Lower leg skin (tissue), 4 donors: Measurements from ENCODE around the gene SH2B3. TPM values are rescaled to one million over a fixed set of nuclear protein-coding genes. Genes with fewer than 3 reads are reported as not detected.

Experiments used
- DNase-seq, 2 donors: peaks; one replicate each; pipeline ENCODE4 v3.0.0-alpha.2; 2019; ENCODE audit warnings: low spot score in 2 of 2
- H3K4me3 ChIP-seq: fragments of 200-600 bp; sonication (generic); 2 replicates; pipeline ENCODE4 v1.5.1; 2017; ENCODE audit warnings: mild to moderate bottlenecking, low read depth; ENCODE audit not compliant: poor library complexity, severe bottlenecking
- POLR2A ChIP-seq, 2 donors: fragments of 450-650 bp; IDR thresholded peaks; one replicate each; pipeline ENCODE4 v1.6.1; 2016 to 2017; ENCODE audit warnings: antibody characterized with exemption in 2 of 2, mild to moderate bottlenecking in 1 of 2, moderate library complexity in 1 of 2
- WGBS, 2 donors: methylation state at CpG; one replicate each; pipeline ENCODE4 v1.1.5; 2018; 5-methylcytosine and 5-hydroxymethylcytosine counted together
- intact Hi-C: fragments of 100-400 bp; cut with DNase I; formaldehyde crosslinking; loops from one replicate; pipeline ENCODE4 v1.15.0; 2023; ENCODE audit warnings: low total_unique reads
- total RNA-seq, 4 donors: library from RNA; depleted of rRNA; stranded (reverse); fragments of >200 nt; gene quantifications; one replicate each; pipeline ENCODE4 v1.1.0, GENCODE V29; 2016
- TF ChIP-seq, protein P1 (sequence below), 3 donors: fragments of 450-650 bp; IDR thresholded peaks; one replicate each; pipeline ENCODE4 v1.5.1; 2016; ENCODE audit warnings: antibody characterized with exemption in 3 of 3, mild to moderate bottlenecking in 3 of 3, moderate library complexity in 2 of 3

SH2B3 gene
- total RNA-seq, 4 donors from 2014 or later, result 6.5 to 16.1 (median 8.2) TPM

DNA sequence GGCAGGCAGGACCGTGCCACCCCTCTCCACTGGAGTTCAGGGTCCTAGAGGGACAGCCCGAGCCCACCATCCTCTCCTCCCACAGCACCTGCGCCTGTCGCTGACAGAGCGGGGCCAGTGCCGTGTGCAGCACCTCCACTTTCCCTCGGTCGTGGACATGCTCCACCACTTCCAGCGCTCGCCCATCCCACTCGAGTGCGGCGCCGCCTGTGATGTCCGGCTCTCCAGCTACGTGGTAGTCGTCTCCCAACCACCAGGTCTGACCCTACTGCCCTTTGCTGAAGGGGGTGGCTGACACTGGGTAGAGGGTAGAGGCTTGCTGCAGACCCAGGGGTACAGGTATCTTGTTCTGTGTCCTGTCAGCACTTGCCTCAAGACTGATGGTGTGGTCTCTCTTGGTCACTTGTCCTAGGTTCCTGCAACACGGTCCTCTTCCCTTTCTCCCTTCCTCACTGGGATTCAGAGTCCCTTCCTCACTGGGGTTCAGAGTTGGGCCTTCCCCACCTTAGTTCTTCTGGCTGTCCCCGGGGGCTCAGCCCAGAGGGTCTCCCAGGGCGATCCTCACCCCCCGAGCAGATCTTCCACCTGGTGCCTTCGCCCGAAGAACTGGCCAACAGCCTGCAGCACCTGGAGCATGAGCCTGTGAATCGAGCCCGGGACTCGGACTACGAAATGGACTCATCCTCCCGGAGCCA lies 42.0 kb downstream of the SH2B3 start:
- intact Hi-C loops, result loop anchor here (5.0 kb wide), 1 partner anchor 45 kb away; no protein-coding TSS in a partner anchor
- peak; percentile 11 to 83 for DNase-seq
- TF ChIP-seq, protein P1, sequence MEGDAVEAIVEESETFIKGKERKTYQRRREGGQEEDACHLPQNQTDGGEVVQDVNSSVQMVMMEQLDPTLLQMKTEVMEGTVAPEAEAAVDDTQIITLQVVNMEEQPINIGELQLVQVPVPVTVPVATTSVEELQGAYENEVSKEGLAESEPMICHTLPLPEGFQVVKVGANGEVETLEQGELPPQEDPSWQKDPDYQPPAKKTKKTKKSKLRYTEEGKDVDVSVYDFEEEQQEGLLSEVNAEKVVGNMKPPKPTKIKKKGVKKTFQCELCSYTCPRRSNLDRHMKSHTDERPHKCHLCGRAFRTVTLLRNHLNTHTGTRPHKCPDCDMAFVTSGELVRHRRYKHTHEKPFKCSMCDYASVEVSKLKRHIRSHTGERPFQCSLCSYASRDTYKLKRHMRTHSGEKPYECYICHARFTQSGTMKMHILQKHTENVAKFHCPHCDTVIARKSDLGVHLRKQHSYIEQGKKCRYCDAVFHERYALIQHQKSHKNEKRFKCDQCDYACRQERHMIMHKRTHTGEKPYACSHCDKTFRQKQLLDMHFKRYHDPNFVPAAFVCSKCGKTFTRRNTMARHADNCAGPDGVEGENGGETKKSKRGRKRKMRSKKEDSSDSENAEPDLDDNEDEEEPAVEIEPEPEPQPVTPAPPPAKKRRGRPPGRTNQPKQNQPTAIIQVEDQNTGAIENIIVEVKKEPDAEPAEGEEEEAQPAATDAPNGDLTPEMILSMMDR (IDR thresholded peaks at IDR 0.05), result no peak
- no peak for TF ChIP-seq POLR2A (IDR thresholded peaks at IDR 0.05)
- no peak overlapping the region for H3K4me3 ChIP-seq
- 88 to 91% methylated on average over 26 to 28 of the region's 28 CpGs for WGBS, 2 donors

DNA sequence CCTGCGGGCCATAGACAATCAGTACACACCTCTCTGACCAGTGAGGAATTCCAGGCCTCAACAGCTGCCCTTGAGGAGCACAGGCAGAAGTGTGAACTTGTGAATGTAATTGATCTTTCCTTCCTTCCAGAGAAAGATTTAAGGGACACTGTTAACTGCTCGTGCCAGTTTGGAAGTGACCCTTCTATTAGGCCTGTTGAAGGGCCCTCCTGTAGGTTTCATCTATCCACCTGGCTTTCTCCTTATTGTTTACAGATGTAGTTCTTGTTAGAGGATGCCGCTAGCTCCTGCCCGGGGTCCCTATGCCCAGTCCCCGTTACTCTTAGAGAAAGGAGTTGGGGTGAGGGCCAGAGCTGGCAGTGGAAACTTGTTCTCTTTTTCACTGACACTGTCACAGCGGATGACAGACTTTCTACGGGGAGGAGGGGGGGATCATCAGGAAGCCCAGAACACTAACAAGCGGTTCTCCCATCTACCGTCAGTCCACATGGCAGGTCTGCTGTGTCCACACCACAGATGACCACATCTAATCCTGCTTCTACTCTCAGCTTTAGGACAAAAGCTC lies 42.6 kb downstream of the SH2B3 start:
- no peak overlapping the region for H3K4me3 ChIP-seq
- DNase-seq, result peak; percentile 12 to 79
- intact Hi-C loops, result loop anchor here (5.0 kb wide), 1 partner anchor 46 kb away; no protein-coding TSS in a partner anchor
- WGBS, 2 donors, result 75 to 76% methylated on average over 9 of the region's 9 CpGs
- TF ChIP-seq, protein P1 (IDR thresholded peaks at IDR 0.05), result no peak
- no peak for TF ChIP-seq POLR2A (IDR thresholded peaks at IDR 0.05)

DNA sequence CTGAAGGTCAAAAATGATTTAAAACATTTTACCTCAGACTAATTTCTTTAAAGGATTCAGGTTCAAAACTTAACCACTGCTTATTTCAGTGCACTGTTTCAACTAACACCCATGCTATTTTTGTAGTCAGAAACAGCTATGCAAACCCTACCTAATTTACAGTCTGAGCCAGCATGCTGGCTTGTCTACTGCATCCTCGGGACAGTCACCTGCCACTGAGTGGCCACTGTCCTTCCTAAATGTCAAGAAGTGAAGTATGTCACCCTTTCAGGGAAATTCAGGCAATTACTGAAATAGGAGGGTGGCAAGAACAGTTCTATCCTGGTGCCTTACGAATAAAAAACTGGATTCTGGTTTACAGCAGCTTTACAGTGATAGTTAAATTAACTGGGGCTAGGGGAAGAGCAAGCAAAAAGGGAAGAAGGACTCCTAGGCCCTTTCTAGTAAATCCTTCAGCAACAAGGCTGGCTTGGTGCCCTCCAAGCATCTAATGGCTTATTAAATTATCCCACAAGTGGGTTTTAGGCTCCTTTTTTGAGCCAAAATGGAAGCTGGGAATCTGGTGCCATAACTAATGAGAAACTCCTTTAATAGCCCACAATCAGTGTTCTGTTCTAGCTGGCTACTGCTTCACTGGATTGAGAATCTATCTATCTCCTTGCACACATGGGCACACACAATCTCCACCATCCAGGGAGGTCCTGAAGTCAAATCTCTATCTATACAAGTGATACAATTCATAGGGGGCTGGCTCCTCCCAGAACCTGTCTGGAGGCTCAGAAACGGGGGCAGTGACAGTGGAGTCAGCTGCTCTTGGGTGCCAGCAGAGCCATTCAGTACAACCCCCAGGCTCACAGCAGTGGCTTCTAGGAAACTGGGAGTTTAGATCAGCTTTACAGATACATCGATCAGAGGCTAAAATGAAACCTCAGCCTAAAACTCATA lies 43.4 kb downstream of the SH2B3 start:
- TF ChIP-seq POLR2A (IDR thresholded peaks at IDR 0.05), result no peak
- TF ChIP-seq, protein P1 (IDR thresholded peaks at IDR 0.05), result no peak
- H3K4me3 ChIP-seq, result no peak overlapping the region
- WGBS, 2 donors, result 72 to 80% methylated on average over 4 of the region's 4 CpGs
- peak; percentile 11 to 66 for DNase-seq
- intact Hi-C loops, result loop anchor here (5.0 kb wide), 1 partner anchor 47 kb away; no protein-coding TSS in a partner anchor

DNA sequence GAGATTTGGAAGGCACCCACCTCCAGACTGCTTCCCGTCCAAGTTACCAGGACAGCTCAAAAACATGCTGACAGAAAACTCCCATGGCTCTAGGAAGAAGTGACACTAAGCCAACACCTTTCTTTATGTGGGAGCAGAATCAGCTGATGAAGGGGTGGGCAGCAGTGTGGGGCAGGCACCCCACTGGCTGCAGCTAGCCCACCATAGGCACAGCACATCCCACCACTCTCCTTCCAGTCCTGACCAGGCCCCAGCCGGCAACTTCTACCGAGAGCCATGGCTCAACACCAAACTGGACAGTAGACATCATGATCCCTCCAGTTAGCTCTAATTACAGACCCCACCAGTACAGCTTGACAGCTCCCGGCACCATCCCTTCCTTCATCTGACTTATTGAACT lies 45.0 kb downstream of the SH2B3 start:
- WGBS, 2 donors, result 74 to 87% methylated on average over 4 of the region's 4 CpGs
- TF ChIP-seq, protein P1 (IDR thresholded peaks at IDR 0.05), result no peak
- no peak for TF ChIP-seq POLR2A (IDR thresholded peaks at IDR 0.05)
- peak; percentile 7 to 71 for DNase-seq
- intact Hi-C loops, result no loop called here
- no peak overlapping the region for H3K4me3 ChIP-seq

DNA sequence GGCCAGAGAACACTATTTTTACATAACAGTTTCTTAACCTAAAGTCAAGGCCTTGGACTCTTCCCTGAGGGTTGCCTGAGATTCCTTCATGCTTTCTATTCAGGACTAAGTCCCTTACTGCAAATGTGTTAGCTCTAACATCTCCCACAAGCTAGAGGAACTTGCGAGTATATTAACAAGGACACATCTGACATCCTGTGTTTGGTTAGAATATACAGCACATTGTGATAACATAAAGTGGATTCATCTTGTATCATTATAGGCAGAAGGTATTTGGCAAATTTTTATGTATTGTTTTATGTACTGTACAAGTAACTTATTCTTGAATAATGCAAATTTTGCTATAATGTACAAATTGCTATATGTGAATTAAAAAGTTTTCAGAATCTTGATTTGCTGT lies 45.5 kb downstream of the SH2B3 start:
- no peak for DNase-seq
- 67 to 81% methylated on average over 1 of the region's 1 CpG for WGBS, 2 donors
- TF ChIP-seq, protein P1 (IDR thresholded peaks at IDR 0.05), result no peak
- no peak for TF ChIP-seq POLR2A (IDR thresholded peaks at IDR 0.05)
- intact Hi-C loops, result no loop called here
- no peak overlapping the region for H3K4me3 ChIP-seq
